ENCODE measurements around the gene NALCN.

DNA sequence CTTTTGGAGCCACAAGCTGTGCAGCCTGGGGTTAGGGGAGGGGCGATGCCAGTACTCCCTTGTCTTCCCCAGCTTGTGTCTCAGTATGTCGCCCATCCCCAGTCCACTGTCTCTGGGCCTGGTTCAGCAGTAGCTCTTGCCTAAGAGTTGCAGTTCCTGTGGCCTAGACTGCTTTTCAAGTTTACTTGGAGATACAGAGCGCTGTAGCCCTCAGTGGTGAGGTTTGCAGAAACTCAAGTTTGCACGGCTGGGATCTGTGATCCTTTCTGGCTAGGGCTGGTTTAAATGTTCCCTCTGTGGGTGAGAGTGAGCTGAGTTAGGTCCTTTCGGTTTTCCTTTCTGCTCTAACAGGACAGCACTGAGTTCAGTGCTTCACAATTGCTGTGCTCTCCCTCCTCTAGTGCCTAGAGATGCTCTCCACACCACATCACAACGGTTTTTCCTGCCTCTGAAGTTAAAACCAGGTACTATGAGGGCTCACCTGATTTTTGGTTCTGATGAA, 381.1 kb downstream of the NALCN start:
- no peak for TF ChIP-seq ZNF837 (tag by site-specific recombination; IDR thresholded peaks at IDR 0.05)
- TF ChIP-seq, protein P1, sequence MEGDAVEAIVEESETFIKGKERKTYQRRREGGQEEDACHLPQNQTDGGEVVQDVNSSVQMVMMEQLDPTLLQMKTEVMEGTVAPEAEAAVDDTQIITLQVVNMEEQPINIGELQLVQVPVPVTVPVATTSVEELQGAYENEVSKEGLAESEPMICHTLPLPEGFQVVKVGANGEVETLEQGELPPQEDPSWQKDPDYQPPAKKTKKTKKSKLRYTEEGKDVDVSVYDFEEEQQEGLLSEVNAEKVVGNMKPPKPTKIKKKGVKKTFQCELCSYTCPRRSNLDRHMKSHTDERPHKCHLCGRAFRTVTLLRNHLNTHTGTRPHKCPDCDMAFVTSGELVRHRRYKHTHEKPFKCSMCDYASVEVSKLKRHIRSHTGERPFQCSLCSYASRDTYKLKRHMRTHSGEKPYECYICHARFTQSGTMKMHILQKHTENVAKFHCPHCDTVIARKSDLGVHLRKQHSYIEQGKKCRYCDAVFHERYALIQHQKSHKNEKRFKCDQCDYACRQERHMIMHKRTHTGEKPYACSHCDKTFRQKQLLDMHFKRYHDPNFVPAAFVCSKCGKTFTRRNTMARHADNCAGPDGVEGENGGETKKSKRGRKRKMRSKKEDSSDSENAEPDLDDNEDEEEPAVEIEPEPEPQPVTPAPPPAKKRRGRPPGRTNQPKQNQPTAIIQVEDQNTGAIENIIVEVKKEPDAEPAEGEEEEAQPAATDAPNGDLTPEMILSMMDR (tag by site-specific recombination; IDR thresholded peaks at IDR 0.05), result no peak
- TF ChIP-seq ZBTB8A (tag by site-specific recombination; IDR thresholded peaks at IDR 0.05), result no peak
- TF ChIP-seq GLIS1 (tag by site-specific recombination; IDR thresholded peaks at IDR 0.05), result no peak
- TF ChIP-seq ZNF585B (tag by site-specific recombination; IDR thresholded peaks at IDR 0.05), result no peak
- TF ChIP-seq, protein P2, sequence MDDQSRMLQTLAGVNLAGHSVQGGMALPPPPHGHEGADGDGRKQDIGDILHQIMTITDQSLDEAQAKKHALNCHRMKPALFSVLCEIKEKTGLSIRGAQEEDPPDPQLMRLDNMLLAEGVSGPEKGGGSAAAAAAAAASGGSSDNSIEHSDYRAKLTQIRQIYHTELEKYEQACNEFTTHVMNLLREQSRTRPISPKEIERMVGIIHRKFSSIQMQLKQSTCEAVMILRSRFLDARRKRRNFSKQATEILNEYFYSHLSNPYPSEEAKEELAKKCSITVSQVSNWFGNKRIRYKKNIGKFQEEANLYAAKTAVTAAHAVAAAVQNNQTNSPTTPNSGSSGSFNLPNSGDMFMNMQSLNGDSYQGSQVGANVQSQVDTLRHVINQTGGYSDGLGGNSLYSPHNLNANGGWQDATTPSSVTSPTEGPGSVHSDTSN (CRISPR knock-in tag; IDR thresholded peaks at IDR 0.05), result no peak
- TF ChIP-seq ZNF292 (tag by site-specific recombination; IDR thresholded peaks at IDR 0.05; ENCODE audit: borderline replicate concordance, low read depth), result no peak
- no peak for TF ChIP-seq ZNF791 (tag by site-specific recombination; IDR thresholded peaks at IDR 0.05)
- TF ChIP-seq SP2 (tag by site-specific recombination; IDR thresholded peaks at IDR 0.05), result no peak
- no peak for TF ChIP-seq GLI4 (tag by site-specific recombination; IDR thresholded peaks at IDR 0.05)
- TF ChIP-seq GLI2 (tag by site-specific recombination; IDR thresholded peaks at IDR 0.05; ENCODE audit: borderline replicate concordance, low read depth), result no peak

All from HEK293 (cell line).